Bronchial epithelial cell (primary cell): Measurements from ENCODE around the gene GPR15LG. TPM values are rescaled to one million over a fixed set of nuclear protein-coding genes. Genes with fewer than 3 reads are reported as not detected.

Experiments
- DNase-seq: peaks from one replicate; pipeline ENCODE4 v3.0.0-alpha.2; 2010; ENCODE audit warnings: low read depth
- FAIRE-seq: peaks from 2 replicates; lab custom pipeline; 2011; peaks lifted over from hg19 to GRCh38; lab: Jason Lieb, UNC
- H3K27me3 ChIP-seq: 2 replicates; pipeline ENCODE4 v1.5.1; 2011; ENCODE audit warnings: low read length; ENCODE audit not compliant: control insufficient read depth, insufficient read depth
- H3K36me3 ChIP-seq: 2 replicates; pipeline ENCODE4 v1.5.1; 2011; ENCODE audit warnings: low read length; ENCODE audit not compliant: control insufficient read depth, insufficient read depth
- H3K4me3 ChIP-seq: 2 replicates; pipeline ENCODE4 v1.5.1; 2011; ENCODE audit warnings: mild to moderate bottlenecking, low read depth, low read length, control low read depth
- CTCF ChIP-seq: IDR thresholded peaks from 2 replicates; pipeline ENCODE4 v1.5.1; 2011; ENCODE audit warnings: mild to moderate bottlenecking, moderate library complexity, low read length, control low read depth, inconsistent platforms; ENCODE audit not compliant: insufficient read depth, severe bottlenecking
- total RNA-seq: library from RNA; depleted of rRNA; stranded (reverse); fragments of >200 nt; gene quantifications from 2 replicates; pipeline ENCODE4 v1.2.1, GENCODE V29; 2014

GPR15LG gene
- total RNA-seq, 1 donor from 2014 or later: 0.53 TPM

- TF ChIP-seq CTCF: no peak
- no peaks in the 10 kb centered on the region for H3K27me3 ChIP-seq
- no peak overlapping the region for H3K4me3 ChIP-seq
- FAIRE-seq (no peak), DNase-seq (no peak)
- no peaks in the 10 kb centered on the region for H3K36me3 ChIP-seq
Observed at GRCh38 chr10:84208023-84208422, 34.4 kb downstream of the GPR15LG start.

- Histone ChIP-seq H3K36me3 (no peaks in the 10 kb centered on the region), H3K4me3 (no peak overlapping the region), H3K27me3 (no peaks in the 10 kb centered on the region)
- TF ChIP-seq CTCF: no peak
- DNase-seq: no peak
- FAIRE-seq: no peak
Observed at GRCh38 chr10:84211566-84211965, 38.0 kb downstream of the GPR15LG start.

- peak; percentile 43 for FAIRE-seq
- Histone ChIP-seq H3K36me3 (no peaks in the 10 kb centered on the region), H3K4me3 (no peak overlapping the region), H3K27me3 (no peaks in the 10 kb centered on the region)
- TF ChIP-seq CTCF: no peak
- DNase-seq: no peak
Observed at GRCh38 chr10:84212014-84212413, 38.4 kb downstream of the GPR15LG start.

GRCh38 chr10:84213076-84213475 lies 39.5 kb downstream of the GPR15LG start:
- DNase-seq (no peak), FAIRE-seq (no peak)
- TF ChIP-seq CTCF: no peak
- Histone ChIP-seq H3K36me3 (no peaks in the 10 kb centered on the region), H3K4me3 (no peak overlapping the region), H3K27me3 (no peaks in the 10 kb centered on the region)

GRCh38 chr10:84214046-84214572 lies 40.5 kb downstream of the GPR15LG start:
- Histone ChIP-seq H3K27me3 (no peaks in the 10 kb centered on the region), H3K4me3 (no peak overlapping the region), H3K36me3 (no peaks in the 10 kb centered on the region)
- no peak for TF ChIP-seq CTCF
- DNase-seq: no peak
- FAIRE-seq: no peak

- peak; percentile 24 for DNase-seq
- FAIRE-seq: peak; percentile 7
- peak; percentile 56 for TF ChIP-seq CTCF
- Histone ChIP-seq H3K27me3 (no peaks in the 10 kb centered on the region), H3K4me3 (no peak overlapping the region), H3K36me3 (no peaks in the 10 kb centered on the region)
Observed at GRCh38 chr10:84214612-84215235, 41.1 kb downstream of the GPR15LG start.
